GM12891 (cell line): ENCODE results near the gene AFDN.

Source experiments
- POLR2A ChIP-seq: IDR thresholded peaks from 2 replicates; pipeline ENCODE4 v1.6.1; 2011; ENCODE audit warnings: low read depth, low read length, control low read depth
- TAF1 ChIP-seq: IDR thresholded peaks from 2 replicates; pipeline ENCODE4 v1.6.1; 2011; ENCODE audit warnings: low read depth, low read length, control low read depth

- TF ChIP-seq POLR2A (no peak), TAF1 (no peak)
Observed at GRCh38 chr6:168004945-168005344, 178.2 kb downstream of the AFDN start.
